IPS-18c (cell line): ENCODE data around the gene TMEM253.

Experiments used
- H3K4me3 ChIP-seq: 2 replicates; pipeline ENCODE4 v1.7.0; 2013; ENCODE audit warnings: low read depth, mild to moderate bottlenecking, low read length, moderate library complexity; ENCODE audit not compliant: insufficient read depth
- H3K9me3 ChIP-seq: one replicate; pipeline ENCODE4 v1.6.1; 2013; ENCODE audit warnings: mild to moderate bottlenecking, low read length, moderate library complexity; ENCODE audit not compliant: control insufficient read depth, insufficient read depth

Gene TMEM253

GRCh38 chr14:21096978-21097635, 3.8 kb upstream of the TMEM253 start:
- Histone ChIP-seq H3K4me3 (peak overlapping the region; percentile 70), H3K9me3 (no peaks in the 10 kb centered on the region)

- Histone ChIP-seq H3K4me3 (peak overlapping the region; percentile 70), H3K9me3 (no peaks in the 10 kb centered on the region)
Observed at GRCh38 chr14:21097636-21098075, 3.2 kb upstream of the TMEM253 start.

- peak within 1 kb of the TSS; percentile 70 for H3K4me3 ChIP-seq
- no peaks in the 10 kb centered on the region for H3K9me3 ChIP-seq
Observed at GRCh38 chr14:21098076-21098891, 2.6 kb upstream of the TMEM253 start, which contains the start of gene ZNF219. Gene ZNF219 (minus strand): TSS chr14:21098655. CDS start chr14:21093591, 5,064 bp downstream.

GRCh38 chr14:21098892-21099595, 1.8 kb upstream of the TMEM253 start:
- H3K4me3 ChIP-seq: peak overlapping the region; percentile 59
- no peaks in the 10 kb centered on the region for H3K9me3 ChIP-seq

GRCh38 chr14:21099596-21099985, 1.3 kb upstream of the TMEM253 start:
- peak overlapping the region; percentile 59 for H3K4me3 ChIP-seq
- H3K9me3 ChIP-seq: no peaks in the 10 kb centered on the region

GRCh38 chr14:21101802-21102413, 1.0 kb downstream of the TMEM253 start:
- Histone ChIP-seq H3K9me3 (no peaks in the 10 kb centered on the region), H3K4me3 (peak overlapping the region; percentile 26; the same call in 1 of the 2 replicates)

- peak overlapping the region; percentile 86 for H3K4me3 ChIP-seq
- no peaks in the 10 kb centered on the region for H3K9me3 ChIP-seq
Observed at GRCh38 chr14:21102521-21103410, 1.9 kb downstream of the TMEM253 start.

- H3K9me3 ChIP-seq: no peaks in the 10 kb centered on the region
- peak overlapping the region; percentile 86; the same call in 1 of the 2 replicates for H3K4me3 ChIP-seq
Observed at GRCh38 chr14:21103411-21103709, 2.5 kb downstream of the TMEM253 start.

GRCh38 chr14:21103710-21104447, 3.0 kb downstream of the TMEM253 start:
- H3K4me3 ChIP-seq: peak overlapping the region; percentile 86
- H3K9me3 ChIP-seq: no peaks in the 10 kb centered on the region

- H3K9me3 ChIP-seq: no peaks in the 10 kb centered on the region
Observed at GRCh38 chr14:21104448-21105060, 3.7 kb downstream of the TMEM253 start.

GRCh38 chr14:21105095-21105494, 4.2 kb downstream of the TMEM253 start:
- no peaks in the 10 kb centered on the region for H3K9me3 ChIP-seq
- peak overlapping the region; percentile 86; the same call in 1 of the 2 replicates for H3K4me3 ChIP-seq

More at GRCh38 chr14:21104448-21105060, 3.7 kb downstream of the TMEM253 start:
- H3K4me3 ChIP-seq: peak overlapping the region; percentile 86

GRCh38 chr14:21106176-21106497, 5.3 kb downstream of the TMEM253 start:
- Histone ChIP-seq H3K9me3 (no peaks in the 10 kb centered on the region), H3K4me3 (no peak overlapping the region)

- no peak overlapping the region for H3K4me3 ChIP-seq
- no peaks in the 10 kb centered on the region for H3K9me3 ChIP-seq
Observed at GRCh38 chr14:21106498-21107282, 5.8 kb downstream of the TMEM253 start.

- no peaks in the 10 kb centered on the region for H3K9me3 ChIP-seq
- H3K4me3 ChIP-seq: no peak overlapping the region
Observed at GRCh38 chr14:21107283-21107800, 6.5 kb downstream of the TMEM253 start.

- Histone ChIP-seq H3K4me3 (no peak overlapping the region), H3K9me3 (no peaks in the 10 kb centered on the region)
Observed at GRCh38 chr14:21108791-21109190, 7.9 kb downstream of the TMEM253 start.
